ES-I3 (cell line): ENCODE results near the gene DDX1.
"Not testable (repeated sequence)": the region's sequence is repeated elsewhere in the genome, so short reads cannot be mapped to it uniquely, and the experiment has no call there.

Experiments
- H3K36me3 ChIP-seq: 2 replicates; pipeline ENCODE4 v1.6.1; 2013; ENCODE audit warnings: mild to moderate bottlenecking, low read length, control low read depth, moderate library complexity; ENCODE audit not compliant: insufficient read depth
- H3K4me1 ChIP-seq: 2 replicates; pipeline ENCODE4 v1.6.1; 2013; ENCODE audit warnings: mild to moderate bottlenecking, control low read depth, low read length; ENCODE audit not compliant: insufficient read depth
- H3K9ac ChIP-seq: 2 replicates; pipeline ENCODE4 v1.6.1; 2013; ENCODE audit warnings: low read depth, mild to moderate bottlenecking, low read length, moderate library complexity
- H3K9me3 ChIP-seq: 2 replicates; pipeline ENCODE4 v1.6.1; 2013; ENCODE audit warnings: mild to moderate bottlenecking, low read length, moderate library complexity; ENCODE audit not compliant: control insufficient read depth, insufficient read depth

Gene DDX1

DNA sequence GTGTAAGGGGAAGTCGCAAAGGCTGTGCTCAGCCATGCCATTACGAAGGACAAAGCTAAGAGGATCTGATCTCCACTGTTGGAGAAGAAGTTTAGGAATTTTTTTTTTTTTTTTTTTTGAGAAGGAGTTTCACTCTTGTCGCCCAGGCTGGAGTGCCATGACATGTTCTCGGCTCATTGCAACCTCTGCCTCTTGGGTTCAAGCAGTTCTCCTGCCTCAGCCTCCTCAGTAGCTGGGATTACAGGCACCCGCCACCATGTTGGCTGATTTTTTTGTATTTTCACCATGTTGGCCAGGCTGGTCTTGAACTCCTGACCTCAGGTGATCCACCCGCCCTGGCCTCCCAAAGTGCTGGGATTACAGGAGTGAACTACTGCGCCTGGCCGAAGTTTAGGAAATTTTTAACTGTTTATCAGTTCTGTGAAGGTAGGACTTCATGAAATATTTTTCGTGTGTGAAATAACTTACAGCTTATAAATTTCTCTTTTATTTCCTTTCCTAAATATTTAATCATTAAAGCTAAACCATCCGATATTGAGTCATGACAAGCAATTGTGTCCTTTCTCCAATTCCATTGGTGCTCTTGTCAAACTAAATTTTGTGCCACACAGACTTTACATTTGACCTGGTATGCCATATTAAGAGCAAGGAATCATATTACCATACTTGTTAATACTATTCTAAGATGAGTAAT lies 22.2 kb downstream of the DDX1 start:
- Histone ChIP-seq H3K9me3 (no peaks in the 10 kb centered on the region; the same call in 1 of the 2 replicates), H3K36me3 (peaks cover 24% of the 10 kb centered on the region), H3K9ac (no peak overlapping the region), H3K4me1 (no peaks in the 10 kb centered on the region)

DNA sequence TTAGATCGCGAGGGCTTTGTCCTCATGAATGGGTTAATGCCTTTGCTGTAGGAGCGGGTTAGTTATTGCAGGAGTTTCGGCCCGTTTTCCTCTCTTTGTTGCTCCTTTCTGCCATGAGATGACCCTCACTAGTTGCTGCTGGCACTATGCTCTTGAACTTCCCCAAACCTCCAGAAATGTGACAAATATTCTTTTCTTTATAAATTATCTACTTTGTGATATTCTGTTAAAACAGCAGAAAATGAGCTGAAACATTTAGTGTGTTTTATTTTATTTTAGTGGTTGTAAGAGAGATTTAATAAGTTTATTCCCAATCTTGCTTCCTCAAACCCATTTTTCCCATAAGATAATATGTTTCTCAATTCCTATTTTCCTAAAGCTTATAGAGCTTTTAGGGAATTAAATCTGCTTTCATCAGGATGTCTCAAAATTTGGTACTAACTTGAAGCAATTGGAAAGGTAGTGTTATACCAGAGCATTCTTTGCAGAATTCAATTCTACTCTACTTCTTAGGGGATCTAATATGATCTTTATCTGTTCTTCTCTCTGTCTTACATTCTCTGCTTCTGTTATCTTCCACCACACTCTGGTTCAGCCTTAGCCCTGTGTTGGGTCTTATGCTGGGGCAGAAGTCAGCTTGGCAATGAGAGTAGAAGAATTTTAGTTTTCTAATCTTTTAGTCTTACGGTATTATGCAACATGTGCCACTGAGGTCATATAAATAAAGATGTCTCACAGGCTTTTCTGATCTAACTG lies 23.1 kb downstream of the DDX1 start:
- H3K36me3 ChIP-seq: peaks cover 20% of the 10 kb centered on the region
- H3K4me1 ChIP-seq: no peaks in the 10 kb centered on the region
- H3K9me3 ChIP-seq: no peaks in the 10 kb centered on the region
- no peak overlapping the region for H3K9ac ChIP-seq

DNA sequence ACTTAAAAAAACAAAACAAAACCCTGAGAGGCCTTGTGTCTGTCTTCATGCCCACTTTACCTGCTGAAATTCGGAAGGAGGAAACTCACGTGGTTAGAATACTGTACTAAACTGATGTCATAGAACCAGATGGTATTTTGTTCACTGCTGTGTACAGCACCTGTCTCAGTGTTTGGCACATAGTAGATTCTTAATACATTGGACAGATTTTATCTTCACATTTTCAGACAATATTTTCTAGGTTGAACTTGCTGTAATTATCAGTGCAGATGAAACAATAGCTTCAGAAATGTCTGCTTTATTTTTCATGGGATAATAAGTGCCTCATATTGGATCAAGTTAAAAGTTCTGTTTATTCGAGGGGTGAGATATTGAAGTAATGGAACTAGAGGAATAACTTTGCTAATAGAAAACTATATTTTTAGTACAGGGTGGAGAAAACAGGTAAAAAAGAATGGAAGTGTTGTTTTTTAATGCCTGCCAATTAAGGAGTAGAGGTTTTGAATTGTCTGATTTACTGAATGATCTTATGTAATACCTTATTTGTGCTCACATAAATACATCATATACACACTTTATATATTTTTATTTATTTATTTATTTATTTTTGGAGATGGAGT lies 23.7 kb downstream of the DDX1 start:
- Histone ChIP-seq H3K4me1 (no peaks in the 10 kb centered on the region), H3K9ac (no peak overlapping the region), H3K9me3 (no peaks in the 10 kb centered on the region), H3K36me3 (peaks cover 23% of the 10 kb centered on the region)

DNA sequence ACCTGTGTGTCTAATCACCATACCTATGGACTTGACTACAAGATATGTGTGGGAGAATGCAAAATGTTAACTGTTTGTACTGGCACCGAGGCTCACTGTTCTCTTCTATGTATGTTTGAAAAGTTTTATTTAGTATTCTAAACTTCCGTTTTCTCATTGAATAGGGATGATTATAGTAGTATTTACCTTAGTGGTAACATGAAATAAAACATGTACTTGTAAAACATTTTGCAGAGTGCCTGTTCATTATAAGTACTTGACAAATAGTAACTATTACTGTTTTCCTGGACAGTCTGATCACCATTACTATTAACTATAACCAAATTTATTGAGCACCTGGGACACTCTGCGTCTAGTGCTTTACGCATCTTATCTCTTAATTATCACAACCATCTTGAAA lies 24.8 kb downstream of the DDX1 start:
- no peaks in the 10 kb centered on the region for H3K4me1 ChIP-seq
- peaks cover 23% of the 10 kb centered on the region for H3K36me3 ChIP-seq
- no peak overlapping the region for H3K9ac ChIP-seq
- H3K9me3 ChIP-seq: no peaks in the 10 kb centered on the region

DNA sequence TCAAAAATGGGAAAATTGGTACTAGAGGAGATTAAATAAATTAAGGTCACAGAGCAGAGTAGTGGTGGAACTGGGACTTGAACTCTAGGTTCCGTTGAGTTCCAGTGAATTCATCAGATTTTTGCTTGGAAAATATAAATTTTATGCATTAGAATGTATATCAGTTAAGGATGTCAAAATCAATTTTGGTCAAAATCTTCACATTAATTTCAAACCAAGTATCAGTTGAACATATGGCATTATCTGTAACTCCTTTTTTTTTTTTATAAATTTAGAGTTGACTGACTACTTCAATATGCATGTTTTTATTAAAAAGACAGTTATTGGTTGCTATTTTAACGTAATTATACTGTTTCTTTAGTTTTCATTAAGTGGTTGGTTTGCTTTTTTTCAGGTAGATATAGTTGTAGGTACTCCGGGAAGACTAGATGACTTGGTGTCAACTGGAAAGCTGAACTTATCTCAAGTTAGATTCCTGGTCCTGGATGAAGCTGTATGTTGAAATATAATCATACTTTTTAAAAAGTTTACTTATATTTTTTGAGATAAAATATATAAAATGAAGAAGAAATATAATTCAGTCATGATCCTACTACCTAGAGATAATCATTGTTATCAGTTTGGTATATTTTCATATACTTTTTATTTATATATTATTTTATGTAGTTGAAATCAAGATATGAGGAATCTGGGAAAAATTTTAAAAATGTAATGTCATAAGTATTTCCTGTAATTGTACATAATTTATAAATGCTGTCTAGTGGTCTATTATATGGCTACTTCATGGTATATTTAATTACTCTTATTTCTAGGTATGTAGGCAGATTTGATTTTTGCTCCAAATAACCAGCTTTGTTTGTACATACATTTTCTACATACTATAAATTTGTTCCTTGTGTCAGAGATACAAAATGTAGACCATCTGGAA lies 25.4 kb downstream of the DDX1 start:
- Histone ChIP-seq H3K9me3 (no peaks in the 10 kb centered on the region), H3K9ac (no peak overlapping the region), H3K4me1 (no peaks in the 10 kb centered on the region), H3K36me3 (peaks cover 23% of the 10 kb centered on the region)

DNA sequence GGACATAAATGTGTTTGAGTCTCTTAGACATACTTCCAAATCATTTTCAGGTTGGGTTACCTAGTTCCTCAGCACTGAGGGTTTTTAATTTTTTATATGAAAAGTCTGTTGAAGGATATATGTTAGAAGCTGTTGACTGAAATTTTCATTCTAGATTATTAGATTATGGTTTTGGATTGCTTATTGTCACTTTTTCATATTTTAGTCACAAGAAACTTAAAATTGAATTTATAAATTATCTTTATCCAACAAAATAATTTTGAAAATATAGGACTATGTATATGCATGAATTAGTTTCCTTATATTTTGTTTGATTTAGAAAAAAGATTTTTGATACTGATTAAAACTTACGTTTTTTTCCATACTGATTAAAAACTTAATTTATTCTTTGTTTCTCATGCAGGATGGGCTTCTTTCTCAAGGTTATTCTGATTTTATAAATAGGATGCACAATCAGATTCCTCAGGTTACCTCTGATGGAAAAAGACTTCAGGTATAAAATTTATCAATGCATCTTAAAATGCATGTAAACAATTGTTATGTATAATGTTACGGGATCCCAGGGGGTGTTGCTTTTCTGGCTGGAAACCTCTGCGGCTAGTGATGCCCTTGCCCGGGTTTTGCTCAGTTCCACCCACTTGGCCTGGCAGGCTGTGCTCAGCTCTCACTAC lies 26.2 kb downstream of the DDX1 start:
- H3K9me3 ChIP-seq: no peaks in the 10 kb centered on the region
- H3K9ac ChIP-seq: no peak overlapping the region
- H3K4me1 ChIP-seq: no peaks in the 10 kb centered on the region
- peaks cover 23% of the 10 kb centered on the region for H3K36me3 ChIP-seq

DNA sequence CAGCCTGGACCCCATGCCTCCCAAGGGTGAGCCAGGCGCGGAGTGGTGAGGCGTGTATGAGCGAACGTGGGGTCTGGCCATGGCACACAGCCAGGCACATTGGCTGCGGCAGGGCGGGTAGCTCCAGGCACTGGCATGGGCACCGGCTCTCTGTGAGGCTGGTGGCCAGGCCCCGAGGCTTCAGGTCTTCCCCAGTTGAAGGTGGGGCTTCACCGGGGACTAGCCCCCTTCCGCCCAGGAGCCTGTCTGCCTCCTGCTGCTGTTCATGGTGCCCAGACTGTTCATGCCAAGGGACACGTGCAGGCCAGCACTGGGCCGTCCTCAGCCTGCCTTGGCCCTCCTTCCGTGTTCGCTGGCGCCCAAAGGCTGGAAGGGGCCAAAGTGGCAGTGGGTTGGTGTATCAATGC lies 26.8 kb downstream of the DDX1 start:
- no peaks in the 10 kb centered on the region for H3K4me1 ChIP-seq
- H3K36me3 ChIP-seq: peaks cover 18% of the 10 kb centered on the region
- no peaks in the 10 kb centered on the region for H3K9me3 ChIP-seq
- no peak overlapping the region for H3K9ac ChIP-seq

DNA sequence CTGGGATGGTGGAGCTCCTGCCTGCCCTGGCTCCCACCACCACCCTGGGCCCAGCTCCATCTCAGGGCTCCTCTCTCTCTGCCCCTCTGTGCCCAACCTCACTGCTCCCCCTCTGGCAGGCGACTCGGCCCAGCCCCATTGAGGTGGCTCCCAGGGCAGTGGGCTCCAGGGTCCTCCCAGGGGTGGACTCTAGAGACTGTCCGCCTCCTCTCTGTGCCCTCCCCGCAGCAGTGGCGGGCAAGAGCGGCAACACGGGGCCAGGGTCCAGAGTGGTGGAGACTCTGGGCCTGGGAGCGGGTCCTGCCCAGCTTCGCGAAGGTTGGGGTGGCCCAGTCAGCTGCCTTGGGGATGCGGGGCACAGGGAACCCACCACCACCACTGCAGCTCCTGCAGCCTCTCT lies 27.4 kb downstream of the DDX1 start:
- H3K9ac ChIP-seq: no peak overlapping the region
- no peaks in the 10 kb centered on the region for H3K9me3 ChIP-seq
- peaks cover 12% of the 10 kb centered on the region; the same call in 1 of the 2 replicates for H3K36me3 ChIP-seq
- no peaks in the 10 kb centered on the region for H3K4me1 ChIP-seq

DNA sequence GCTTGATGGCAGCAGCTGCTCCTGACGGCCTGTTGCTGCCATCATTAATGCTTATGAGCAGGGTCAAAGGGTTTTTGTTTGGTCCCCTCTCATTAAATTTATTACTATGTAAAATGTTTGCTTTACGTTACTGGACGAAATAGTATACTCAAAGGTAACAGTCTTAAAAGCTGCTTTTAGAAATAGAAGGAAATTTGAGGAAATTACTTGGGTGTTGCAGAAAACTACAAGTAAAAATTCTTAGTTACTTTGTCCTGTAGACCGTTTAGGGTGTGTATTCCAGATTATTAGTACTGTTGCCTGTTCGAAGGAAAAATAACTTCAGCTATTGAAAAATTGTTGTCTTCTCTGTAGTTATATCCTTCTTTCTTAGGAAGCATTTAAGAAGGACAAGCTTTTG lies 27.8 kb downstream of the DDX1 start:
- H3K36me3 ChIP-seq: peaks cover 10% of the 10 kb centered on the region; the same call in 1 of the 2 replicates
- no peaks in the 10 kb centered on the region for H3K9me3 ChIP-seq
- H3K9ac ChIP-seq: no peak overlapping the region
- H3K4me1 ChIP-seq: no peaks in the 10 kb centered on the region

DNA sequence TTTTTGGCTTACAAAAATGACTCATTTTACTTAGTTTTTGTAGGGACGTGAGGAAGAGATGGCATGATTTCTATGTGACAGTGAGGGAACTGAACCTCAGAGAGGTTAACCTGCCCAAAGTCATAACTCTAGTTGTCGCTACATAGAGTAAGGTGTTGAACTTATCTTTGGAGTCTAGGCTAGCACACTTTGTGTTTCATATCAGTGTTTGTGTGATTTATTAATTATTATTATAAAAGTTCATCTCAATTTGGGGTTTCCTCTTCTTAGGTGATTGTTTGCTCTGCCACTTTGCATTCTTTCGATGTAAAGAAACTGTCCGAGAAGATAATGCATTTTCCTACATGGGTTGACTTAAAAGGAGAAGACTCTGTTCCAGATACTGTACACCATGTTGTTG lies 28.3 kb downstream of the DDX1 start:
- Histone ChIP-seq H3K9ac (no peak overlapping the region), H3K36me3 (peaks cover 13% of the 10 kb centered on the region), H3K9me3 (no peaks in the 10 kb centered on the region), H3K4me1 (no peaks in the 10 kb centered on the region)

DNA sequence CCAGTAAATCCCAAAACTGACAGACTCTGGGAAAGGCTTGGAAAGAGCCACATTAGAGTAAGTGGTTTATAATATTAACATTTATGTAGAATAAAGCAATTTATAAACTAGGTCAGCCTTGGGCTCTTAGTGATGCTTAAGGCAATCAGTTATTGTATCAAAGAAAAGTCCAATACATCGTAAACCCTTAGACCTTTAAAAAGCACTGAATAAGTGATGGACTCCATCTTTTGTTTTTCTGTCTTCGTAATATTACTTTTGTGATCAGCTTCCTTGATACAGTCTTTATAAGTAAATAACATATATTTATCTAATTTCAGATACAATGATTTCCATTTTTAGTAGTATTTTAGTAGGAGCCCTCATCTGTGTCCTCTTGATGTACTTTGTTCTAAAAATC lies 28.7 kb downstream of the DDX1 start:
- no peaks in the 10 kb centered on the region for H3K4me1 ChIP-seq
- no peak overlapping the region for H3K9ac ChIP-seq
- peaks cover 13% of the 10 kb centered on the region for H3K36me3 ChIP-seq
- H3K9me3 ChIP-seq: no peaks in the 10 kb centered on the region

DNA sequence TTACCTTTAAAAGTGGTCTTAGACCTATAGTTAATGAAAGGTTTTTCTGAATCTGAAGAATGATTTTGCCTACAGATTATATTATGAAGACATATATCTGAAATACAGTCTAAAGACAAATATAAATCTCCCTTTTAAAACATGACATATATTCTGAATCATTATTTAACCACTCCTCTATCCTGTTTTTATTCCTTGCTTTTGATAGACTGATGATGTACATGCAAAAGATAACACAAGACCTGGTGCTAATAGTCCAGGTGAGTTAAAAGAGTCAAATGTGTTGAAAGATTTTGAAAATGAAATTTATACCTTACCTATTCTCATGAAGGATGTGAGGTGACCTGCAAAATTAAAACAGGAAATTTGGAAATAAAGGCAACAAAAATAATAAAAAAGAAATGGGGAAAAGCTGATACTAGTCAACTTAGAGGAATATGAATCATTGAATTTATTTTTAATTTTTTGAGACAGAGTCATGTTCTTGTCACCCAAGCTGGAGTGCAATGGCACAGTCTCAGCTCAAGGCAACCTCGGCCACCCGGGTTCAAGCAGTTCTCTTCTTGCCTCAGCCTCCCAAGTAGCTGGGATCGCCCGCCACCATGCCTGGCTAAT lies 29.3 kb downstream of the DDX1 start:
- Histone ChIP-seq H3K9ac (no peak overlapping the region), H3K36me3 (peaks cover 13% of the 10 kb centered on the region), H3K4me1 (no peaks in the 10 kb centered on the region), H3K9me3 (no peaks in the 10 kb centered on the region)

DNA sequence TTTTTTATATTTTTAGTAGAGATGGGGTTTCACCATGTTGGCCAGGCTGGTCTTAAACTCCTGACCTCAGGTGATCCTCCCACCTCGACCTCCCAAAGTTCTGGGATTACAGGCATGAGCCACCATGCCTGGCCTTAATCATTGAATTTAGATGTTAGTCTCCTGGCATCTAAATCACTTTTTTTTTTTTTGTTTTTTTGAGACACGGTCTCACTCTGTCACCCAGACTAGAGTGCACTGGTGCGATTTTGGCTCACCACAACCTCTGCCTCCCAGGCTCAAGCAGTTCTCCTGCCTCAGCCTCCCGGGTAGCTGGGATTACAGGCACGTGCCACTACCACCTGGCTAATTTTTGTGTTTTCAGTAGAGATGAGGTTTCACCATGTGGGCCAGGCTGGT lies 29.8 kb downstream of the DDX1 start:
- H3K36me3 ChIP-seq: peaks cover 13% of the 10 kb centered on the region
- not testable (repeated sequence) for H3K9ac ChIP-seq, H3K4me1 ChIP-seq, H3K9me3 ChIP-seq
